SK-N-DZ (cell line): ENCODE measurements around the gene ANKFN1.

ENCODE experiments used
- small RNA-seq, 2 experiments: library from RNA; depleted of rRNA; stranded (forward); fragments of <200 nt; gene quantifications; one replicate each; pipeline ENCODE3, GENCODE V24; 2014

The ANKFN1 gene

Small RNAs within 50 kb of the gene (small RNA-seq; reads per million reads assigned to genes)
- gene AC006600.1, result 0 reads per million in 2 experiments
